IMR-90 (cell line): ENCODE data around the gene PFKP. TPM values are rescaled to one million over a fixed set of nuclear protein-coding genes. Genes with fewer than 3 reads are reported as not detected.
A peak's percentile ranks its signal among the peaks of the same experiment; 100 is the strongest.

Experiments
- ATAC-seq: fragments of 200-7000 bp; cut with Tn5 transposase; 2 replicates; pipeline ENCODE4 v1.9.1; 2020; ENCODE audit warnings: low read depth, mild to moderate bottlenecking, moderate library complexity
- BruUV-seq: library from RNA; stranded (reverse); fragments of 400-500 nt; replicated peaks from 2 replicates; lab custom pipeline; 2021; lab: Mats Ljungman, UMichigan
- CTCF ChIA-PET: fragments of 300-600 bp; formaldehyde crosslinking; extraction: SDS; loops from one replicate; lab custom pipeline; 2021; ENCODE audit warnings: antibody characterized with exemption; lab: Yijun Ruan, JAX
- POLR2A ChIA-PET: fragments of 300-600 bp; sonication (Branson Sonifier 250); formaldehyde crosslinking; loops from one replicate; lab custom pipeline; 2022; ENCODE audit warnings: antibody characterized with exemption; ENCODE audit not compliant: unreplicated experiment; lab: Charles Lee
- DNase-seq: peaks from one replicate; pipeline ENCODE4 v3.0.0; 2013
- H2AFZ ChIP-seq: replicated peaks from 2 replicates; pipeline ENCODE3; 2013; ENCODE audit warnings: low read length, mild to moderate bottlenecking; ENCODE audit not compliant: poor library complexity
- H2AK5ac ChIP-seq: 2 replicates; pipeline ENCODE4 v1.6.1; 2013; ENCODE audit warnings: low read depth, low read length, inconsistent platforms
- H2AK9ac ChIP-seq: replicated peaks from 2 replicates; pipeline ENCODE3; 2013; ENCODE audit warnings: mild to moderate bottlenecking, low read depth, low read length, moderate library complexity; ENCODE audit not compliant: poor library complexity
- H2BK120ac ChIP-seq: 2 replicates; pipeline ENCODE4 v1.6.1; 2013; ENCODE audit warnings: low read depth, low read length, inconsistent platforms
- H2BK15ac ChIP-seq: 3 replicates; pipeline ENCODE4 v1.6.1; 2013; ENCODE audit warnings: low read depth, low read length, inconsistent platforms
- H2BK20ac ChIP-seq: 2 replicates; pipeline ENCODE4 v1.6.1; 2013; ENCODE audit warnings: low read depth, mild to moderate bottlenecking, inconsistent platforms, low read length, moderate library complexity
- H2BK5ac ChIP-seq: 2 replicates; pipeline ENCODE4 v1.6.1; 2013; ENCODE audit warnings: mild to moderate bottlenecking, low read depth, low read length, inconsistent platforms; ENCODE audit not compliant: poor library complexity, severe bottlenecking
- H3K14ac ChIP-seq: replicated peaks from 2 replicates; pipeline ENCODE4 v1.6.1; 2013; ENCODE audit warnings: low read depth, low read length, inconsistent platforms
- H3K18ac ChIP-seq: 2 replicates; pipeline ENCODE4 v1.6.1; 2013; ENCODE audit warnings: low read depth, low read length, control low read depth
- H3K23ac ChIP-seq: 2 replicates; pipeline ENCODE4 v1.6.1; 2013; ENCODE audit warnings: low read depth, low read length, inconsistent platforms
- H3K27ac ChIP-seq: 2 replicates; pipeline ENCODE4 v1.5.1; 2013; ENCODE audit warnings: mild to moderate bottlenecking, control low read depth, low read length; ENCODE audit not compliant: insufficient read depth
- H3K27me3 ChIP-seq: 2 replicates; pipeline ENCODE4 v1.6.1; 2013; ENCODE audit warnings: low read length; ENCODE audit not compliant: control insufficient read depth, insufficient read depth
- H3K36me3 ChIP-seq: 2 replicates; pipeline ENCODE4 v1.6.1; 2013; ENCODE audit warnings: low read length, mixed read lengths; ENCODE audit not compliant: control insufficient read depth, insufficient read depth
- H3K4ac ChIP-seq: 2 replicates; pipeline ENCODE4 v1.6.1; 2013; ENCODE audit warnings: low read depth, low read length, inconsistent platforms
- H3K4me1 ChIP-seq: 2 replicates; pipeline ENCODE4 v1.6.1; 2013; ENCODE audit warnings: low read length, mixed read lengths; ENCODE audit not compliant: control insufficient read depth, insufficient read depth
- H3K4me2 ChIP-seq: 2 replicates; pipeline ENCODE4 v1.6.1; 2013; ENCODE audit warnings: low read depth, mild to moderate bottlenecking, control low read depth, low read length, moderate library complexity
- H3K4me3 ChIP-seq: 2 replicates; pipeline ENCODE4 v1.5.1; 2013; ENCODE audit warnings: low read depth, mild to moderate bottlenecking, control low read depth, low read length, moderate library complexity; ENCODE audit not compliant: insufficient read depth
- H3K56ac ChIP-seq: 2 replicates; pipeline ENCODE4 v1.6.1; 2013; ENCODE audit warnings: low read length, inconsistent platforms; ENCODE audit not compliant: insufficient read depth; ENCODE audit errors: extremely low read depth
- H3K79me1 ChIP-seq, 2 experiments: 2 replicates each; pipeline ENCODE4 v1.6.1; 2013; ENCODE audit warnings: low read length in 2 of 2, inconsistent platforms in 1 of 2, low read depth in 1 of 2
- H3K9ac ChIP-seq: 2 replicates; pipeline ENCODE4 v1.6.1; 2013; ENCODE audit warnings: low read depth, low read length, control low read depth
- H3K9me1 ChIP-seq: 2 replicates; pipeline ENCODE4 v1.6.1; 2013; ENCODE audit warnings: low read length, inconsistent platforms; ENCODE audit not compliant: insufficient read depth
- H3K9me3 ChIP-seq: 2 replicates; pipeline ENCODE4 v1.6.1; 2013; ENCODE audit warnings: low read length; ENCODE audit not compliant: control insufficient read depth, insufficient read depth
- H4K20me1 ChIP-seq: 2 replicates; pipeline ENCODE4 v1.6.1; 2013; ENCODE audit warnings: low read length, inconsistent platforms; ENCODE audit not compliant: insufficient read depth
- H4K5ac ChIP-seq: 2 replicates; pipeline ENCODE4 v1.6.1; 2013; ENCODE audit warnings: mild to moderate bottlenecking, low read depth, low read length, control low read depth
- H4K8ac ChIP-seq, 2 experiments: 2 replicates each; pipeline ENCODE4 v1.6.1; 2013; ENCODE audit warnings: low read depth in 2 of 2, low read length in 2 of 2, control low read depth in 1 of 2, inconsistent platforms in 1 of 2
- H4K91ac ChIP-seq: 2 replicates; pipeline ENCODE4 v1.6.1; 2013; ENCODE audit warnings: low read depth, low read length, inconsistent platforms; ENCODE audit not compliant: insufficient read depth
- BHLHE40 ChIP-seq: fragments of 150-350 bp; IDR thresholded peaks from 2 replicates; pipeline ENCODE4 v1.6.1; 2016; ENCODE audit warnings: mild to moderate bottlenecking, low read depth, low read length
- CEBPB ChIP-seq: IDR thresholded peaks from 2 replicates; pipeline ENCODE4 v1.6.1; 2012; ENCODE audit warnings: low read depth, low read length, improper control_type of control experiment
- CHD1 ChIP-seq: IDR thresholded peaks from 2 replicates; pipeline ENCODE4 v1.6.1; 2012; ENCODE audit warnings: low read depth, low read length, improper control_type of control experiment
- CTCF ChIP-seq: conservative IDR thresholded peaks from 2 replicates; pipeline ENCODE4 v1.5.1; 2012; ENCODE audit warnings: mild to moderate bottlenecking, low read depth, low read length, improper control_type of control experiment
- ELK1 ChIP-seq: fragments of 150-350 bp; IDR thresholded peaks from 2 replicates; pipeline ENCODE4 v1.6.1; 2016; ENCODE audit warnings: low read depth, mild to moderate bottlenecking, low read length, moderate library complexity, borderline replicate concordance
- FOS ChIP-seq: fragments of 150-350 bp; IDR thresholded peaks from 2 replicates; pipeline ENCODE4 v1.6.1; 2016; ENCODE audit warnings: low read depth, low read length
- MAFK ChIP-seq: IDR thresholded peaks from 2 replicates; pipeline ENCODE4 v1.6.1; 2012; ENCODE audit warnings: low read depth, low read length, improper control_type of control experiment
- MAZ ChIP-seq: IDR thresholded peaks from 2 replicates; pipeline ENCODE4 v1.6.1; 2012; ENCODE audit warnings: low read depth, mild to moderate bottlenecking, low read length, improper control_type of control experiment, moderate library complexity, borderline replicate concordance
- NFE2L2 ChIP-seq: fragments of 150-350 bp; IDR thresholded peaks from 2 replicates; pipeline ENCODE4 v1.6.1; 2016; ENCODE audit warnings: low read depth, mild to moderate bottlenecking, low read length
- POLR2A ChIP-seq: IDR thresholded peaks from 2 replicates; pipeline ENCODE4 v1.6.1; 2012; ENCODE audit warnings: mild to moderate bottlenecking, low read depth, low read length
- RAD21 ChIP-seq: IDR thresholded peaks from 2 replicates; pipeline ENCODE4 v1.6.1; 2012; ENCODE audit warnings: low read length, improper control_type of control experiment
- RCOR1 ChIP-seq: IDR thresholded peaks from 2 replicates; pipeline ENCODE4 v1.6.1; 2012; ENCODE audit warnings: mild to moderate bottlenecking, low read length, improper control_type of control experiment; ENCODE audit not compliant: insufficient replicate concordance
- RFX5 ChIP-seq: IDR thresholded peaks from 2 replicates; pipeline ENCODE4 v1.8.0; 2012; ENCODE audit warnings: low read depth, mild to moderate bottlenecking, low read length, moderate library complexity
- SMC3 ChIP-seq: fragments of 150-350 bp; IDR thresholded peaks from 2 replicates; pipeline ENCODE4 v1.6.1; 2016; ENCODE audit warnings: low read depth, mild to moderate bottlenecking, antibody characterized with exemption, low read length, moderate library complexity
- USF2 ChIP-seq: fragments of 150-350 bp; IDR thresholded peaks from 2 replicates; pipeline ENCODE4 v1.6.1; 2017; ENCODE audit warnings: mild to moderate bottlenecking, antibody characterized with exemption, low read length, low read depth
- WGBS, 2 experiments: methylation state at CpG; one replicate each; pipeline versions ENCODE4 v1.1.5 to v1.1.7; 2013; ENCODE audit warnings: missing lambda C conversion rate in 2 of 2; ENCODE audit not compliant: insufficient read length in 1 of 2; ENCODE audit errors: extremely low coverage in 2 of 2; 5-methylcytosine and 5-hydroxymethylcytosine counted together
- dilution Hi-C: fragments of 300-500 bp; cut with HindIII; formaldehyde crosslinking; loops from one replicate; pipeline ENCODE4 v1.14.3; 2018; ENCODE audit warnings: low sequenced_read_pairs; ENCODE audit not compliant: unreplicated experiment
- in situ Hi-C: fragments of 300-500 bp; cut with MboI; formaldehyde crosslinking; loops from 3 replicates; pipeline ENCODE4 v1.14.3; 2019; ENCODE audit warnings: low sequenced_read_pairs, inconsistent platforms, mixed read lengths
- intact Hi-C: fragments of 100-400 bp; cut with micrococcal nuclease; formaldehyde crosslinking; loops from 2 replicates; pipeline ENCODE4 v1.10.0; 2022
- polyA plus RNA-seq, 3 experiments: library from polyadenylated mRNA; depleted of rRNA; stranded (reverse); fragments of >200 nt; gene quantifications; 2 replicates each; pipeline ENCODE4 v1.2.3, GENCODE V29; 2012; ENCODE audit warnings: low replicate concordance in 1 of 3
- total RNA-seq: library from RNA; depleted of rRNA; stranded (reverse); fragments of >200 nt; gene quantifications from 2 replicates; pipeline ENCODE4 v1.2.3, GENCODE V29; 2012

The PFKP gene
- total and polyA plus RNA-seq, 2 of the 4 experiments (the other 2 are of a cell fraction): 223 to 294 TPM

DNA sequence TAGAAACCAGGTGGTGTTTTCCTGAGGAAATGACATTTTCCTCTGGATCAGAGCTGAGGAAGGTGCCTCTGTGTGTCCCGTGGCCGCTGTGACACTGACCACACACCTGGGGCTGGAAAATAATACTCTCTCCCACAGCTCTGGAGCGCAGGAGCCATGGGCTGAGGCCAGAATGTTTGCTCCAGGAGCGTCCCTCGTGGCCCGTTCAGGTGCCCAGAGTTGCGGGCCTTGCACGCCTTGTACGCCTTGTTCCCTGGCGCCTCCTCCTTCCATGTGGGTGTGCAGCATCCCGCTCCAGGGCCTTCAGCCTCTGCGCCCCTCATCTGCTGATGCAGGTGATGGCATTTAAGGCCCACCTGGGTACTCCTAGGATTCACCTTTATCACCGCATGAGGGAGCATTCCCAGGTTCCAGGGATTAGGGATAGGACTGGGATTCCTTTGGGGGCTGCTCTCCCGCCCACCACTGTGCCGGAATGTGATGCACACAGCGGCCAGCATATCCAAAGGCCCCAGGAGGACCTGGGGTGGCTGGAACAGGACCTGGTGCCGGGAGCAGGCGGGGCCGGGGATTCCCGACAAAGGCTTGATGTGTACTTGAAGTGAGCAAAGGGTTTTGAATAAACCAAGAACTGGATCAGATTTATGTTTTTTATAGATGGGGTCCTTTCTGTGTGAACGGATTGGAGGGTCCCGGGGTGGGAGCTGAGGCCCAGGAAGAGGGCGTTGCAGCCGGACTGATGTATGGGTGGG is 61.2 kb downstream of the PFKP start:
- CTCF ChIA-PET: no interaction called here
- intact Hi-C loops (no loop called here), in situ Hi-C loops (no loop called here)
- no peak for TF ChIP-seq USF2
- TF ChIP-seq POLR2A: no peak
- TF ChIP-seq FOS: no peak
- TF ChIP-seq NFE2L2: no peak
- no peak for TF ChIP-seq SMC3
- TF ChIP-seq MAZ: no peak
- TF ChIP-seq RFX5: no peak
- TF ChIP-seq ELK1: no peak
- no peak for TF ChIP-seq CEBPB
- TF ChIP-seq RAD21: no peak
- no peak for TF ChIP-seq MAFK
- no peak for TF ChIP-seq CHD1
- TF ChIP-seq CTCF: no peak
- TF ChIP-seq BHLHE40: no peak
- no peak for TF ChIP-seq RCOR1

More for the DNA sequence above, 61.2 kb downstream of the PFKP start:
- peaks cover 18% of the 10 kb centered on the region for H3K9me1 ChIP-seq
- H3K23ac ChIP-seq: no peak overlapping the region
- H4K8ac ChIP-seq: no peak overlapping the region
- no peak overlapping the region for H3K4ac ChIP-seq
- 98% methylated on average over 13 of the region's 24 CpGs; no CpG with 5 or more reads in 1 of the 2 experiments for WGBS, 2 experiments
- H3K27ac ChIP-seq: no peak overlapping the region
- dilution Hi-C loops: no loop called here
- H3K4me1 ChIP-seq: no peaks in the 10 kb centered on the region
- no peak overlapping the region for H2BK120ac ChIP-seq
- H2AK9ac ChIP-seq: no peak overlapping the region
- no peak overlapping the region for H3K56ac ChIP-seq
- POLR2A ChIA-PET: interaction anchor here (0.7 kb wide), 1 partner anchor 1193 kb away, joined by 3 read pairs; no protein-coding TSS in a partner anchor
- H4K91ac ChIP-seq: no peak overlapping the region
- H2AK5ac ChIP-seq: no peak overlapping the region
- H2BK5ac ChIP-seq: no peak overlapping the region
- H2BK20ac ChIP-seq: no peak overlapping the region
- no peak overlapping the region for H3K4me3 ChIP-seq
- H3K18ac ChIP-seq: no peak overlapping the region
- H3K9me3 ChIP-seq: no peaks in the 10 kb centered on the region
- peaks cover 38% of the 10 kb centered on the region for H4K20me1 ChIP-seq
- DNase-seq (no peak), ATAC-seq (no peak)
- H2AFZ ChIP-seq: peak overlapping the region; percentile 58
- no peak overlapping the region for H3K4me2 ChIP-seq
- no peak overlapping the region for H3K14ac ChIP-seq
- no TSS peak for BruUV-seq
- H3K36me3 ChIP-seq: peaks cover 87% of the 10 kb centered on the region
- no peak overlapping the region for H4K5ac ChIP-seq
- H2BK15ac ChIP-seq: no peak overlapping the region
- H3K79me1 ChIP-seq: peaks cover 14 to 60% of the 10 kb centered on the region in 2 experiments
- H3K9ac ChIP-seq: no peak overlapping the region
- H3K27me3 ChIP-seq: no peaks in the 10 kb centered on the region
